Skeletal muscle tissue (tissue), 1 donor: ENCODE data around the gene PFKFB2. TPM values are rescaled to one million over a fixed set of nuclear protein-coding genes. Genes with fewer than 3 reads are reported as not detected.

ENCODE experiments used
- total RNA-seq: library from RNA; depleted of rRNA; stranded (reverse); fragments of >200 nt; gene quantifications from one replicate; pipeline ENCODE4 v1.2.3, GENCODE V29; 2014

The PFKFB2 gene
- total RNA-seq, 1 donor from 2014 or later: 3.7 TPM

Other genes starting within 250 kb of the PFKFB2 start
- not detected for gene IL20, start 187.7 kb upstream of the PFKFB2 start, total RNA-seq
- not detected for gene IL24, start 155.8 kb upstream of the PFKFB2 start, total RNA-seq
- gene FCMR, start 131.3 kb upstream of the PFKFB2 start, total RNA-seq: 0.52 TPM
- under 0.01 TPM for gene PIGR, start 106.8 kb upstream of the PFKFB2 start, total RNA-seq
- not detected for gene FCAMR, start 82.8 kb upstream of the PFKFB2 start, total RNA-seq
- gene C1orf116, start 20.5 kb upstream of the PFKFB2 start, total RNA-seq: not detected
- 13.0 TPM for gene YOD1, start 2.1 kb upstream of the PFKFB2 start, total RNA-seq
- gene C4BPB, start 35.6 kb downstream of the PFKFB2 start, total RNA-seq: not detected
- gene C4BPA, start 51.0 kb downstream of the PFKFB2 start, total RNA-seq: 0.52 TPM